Placental epithelial cell (primary cell): Measurements from ENCODE around the gene BPIFB2. TPM values are rescaled to one million over a fixed set of nuclear protein-coding genes. Genes with fewer than 3 reads are reported as not detected.

Experiments
- total RNA-seq: library from RNA; depleted of rRNA; stranded (reverse); fragments of >200 nt; gene quantifications from 2 replicates; pipeline ENCODE4 v1.2.3, GENCODE V29; 2012

The BPIFB2 gene
- total RNA-seq, result not detected in 2 replicates

GRCh38 chr20:33007376-33008335 is at the start of gene BPIFB2:
BPIFB2 (plus strand) TSS chr20:33007704; CDS start chr20:33008575, 871 bp downstream.

GRCh38 chr20:33004141-33004751 is 3.3 kb upstream of the BPIFB2 start, which contains the start of gene SUN5:
SUN5 (minus strand) TSS chr20:33004433; CDS start chr20:33004340, 93 bp downstream.

GRCh38 chr20:33031531-33031930 is 24.0 kb downstream of the BPIFB2 start, which contains the start of gene BPIFB6:
BPIFB6 (plus strand) TSS chr20:33031648; CDS start chr20:33031648, 0 bp downstream.

GRCh38 chr20:33053291-33054106 is 46.0 kb downstream of the BPIFB2 start, which contains the start of gene BPIFB3:
BPIFB3 (plus strand) TSS chr20:33053903; CDS start chr20:33055436, 1,533 bp downstream.

Other genes with a start within 250 kb of the BPIFB2 start
- gene DNMT3B, start 245.3 kb upstream of the BPIFB2 start, total RNA-seq, result 1.2 and 2.9 TPM in 2 replicates
- gene MAPRE1, start 187.8 kb upstream of the BPIFB2 start, total RNA-seq, result 41.2 and 85.8 TPM in 2 replicates
- not detected in 2 replicates for gene EFCAB8, start 148.8 kb upstream of the BPIFB2 start, total RNA-seq
- gene SUN5, start 3.3 kb upstream of the BPIFB2 start, total RNA-seq, result not detected in 2 replicates
- gene BPIFB6, start 23.9 kb downstream of the BPIFB2 start, total RNA-seq, result not detected in 2 replicates
- not detected in 2 replicates for gene BPIFB3, start 46.2 kb downstream of the BPIFB2 start, total RNA-seq
- not detected in 2 replicates for gene BPIFB4, start 71.9 kb downstream of the BPIFB2 start, total RNA-seq
- gene BPIFA2, start 160.5 kb downstream of the BPIFB2 start, total RNA-seq, result not detected in 2 replicates
- gene BPIFA3, start 209.6 kb downstream of the BPIFB2 start, total RNA-seq, result not detected in 2 replicates
- not detected in 2 replicates for gene BPIFA1, start 228.3 kb downstream of the BPIFB2 start, total RNA-seq